Keratinocyte (primary cell): ENCODE results near the gene MYO7B. TPM values are rescaled to one million over a fixed set of nuclear protein-coding genes. Genes with fewer than 3 reads are reported as not detected.

ENCODE experiments used
- DNase-seq: peaks from one replicate; pipeline ENCODE4 v3.0.0-alpha.2; 2011; ENCODE audit warnings: low read depth, missing footprints, low spot score
- FAIRE-seq: peaks from 2 replicates; lab custom pipeline; 2011; peaks lifted over from hg19 to GRCh38; lab: Jason Lieb, UNC
- H2AFZ ChIP-seq: 2 replicates; pipeline ENCODE4 v1.6.0; 2012; ENCODE audit warnings: low read length, control low read depth, inconsistent platforms; ENCODE audit not compliant: control insufficient read depth
- H3K27ac ChIP-seq: 2 replicates; pipeline ENCODE4 v1.5.1; 2011; ENCODE audit warnings: low read length; ENCODE audit not compliant: control insufficient read depth, insufficient read depth
- H3K27me3 ChIP-seq: 3 replicates; pipeline ENCODE4 v1.6.0; 2011; ENCODE audit warnings: low read length; ENCODE audit not compliant: control insufficient read depth, insufficient read depth; ENCODE audit errors: extremely low read depth
- H3K36me3 ChIP-seq, 2 experiments: 2 replicates in 1 of 2; 3 replicates in 1 of 2; pipeline ENCODE4 v1.5.1; 2011; ENCODE audit warnings: low read length in 2 of 2, mild to moderate bottlenecking in 1 of 2; ENCODE audit not compliant: control insufficient read depth in 2 of 2, insufficient read depth in 2 of 2; ENCODE audit errors: extremely low read depth in 1 of 2
- H3K4me1 ChIP-seq: 3 replicates; pipeline ENCODE4 v1.5.1; 2011; ENCODE audit warnings: low read length; ENCODE audit not compliant: control insufficient read depth, insufficient read depth; ENCODE audit errors: extremely low read depth
- H3K4me2 ChIP-seq: 3 replicates; pipeline ENCODE4 v1.6.0; 2011; ENCODE audit warnings: low read depth, low read length; ENCODE audit not compliant: control insufficient read depth, insufficient read depth; ENCODE audit errors: extremely low read depth
- H3K4me3 ChIP-seq, 3 experiments: fragments of 200-600 bp in 1 of 3; sonication (generic) in 1 of 3; 2 replicates in 2 of 3; 3 replicates in 1 of 3; pipeline ENCODE4 v1.5.1; 2011 to 2016; ENCODE audit warnings: low read length in 3 of 3, mild to moderate bottlenecking in 3 of 3, control low read depth in 2 of 3, inconsistent platforms in 1 of 3, low read depth in 1 of 3, mixed read lengths in 1 of 3, mixed run types in 1 of 3, moderate library complexity in 1 of 3; ENCODE audit not compliant: control insufficient read depth in 2 of 3, insufficient read depth in 2 of 3; ENCODE audit errors: extremely low read depth in 1 of 3
- H3K79me2 ChIP-seq: 2 replicates; pipeline ENCODE4 v1.6.0; 2012; ENCODE audit warnings: low read length; ENCODE audit not compliant: control insufficient read depth, insufficient read depth
- H3K9ac ChIP-seq: 3 replicates; pipeline ENCODE4 v1.6.0; 2011; ENCODE audit warnings: low read length; ENCODE audit not compliant: control insufficient read depth, insufficient read depth; ENCODE audit errors: extremely low read depth
- H3K9me1 ChIP-seq: 3 replicates; pipeline ENCODE4 v1.6.0; 2011; ENCODE audit warnings: low read length; ENCODE audit not compliant: control insufficient read depth, insufficient read depth; ENCODE audit errors: extremely low read depth
- H3K9me3 ChIP-seq: 2 replicates; pipeline ENCODE4 v1.5.1; 2012; ENCODE audit warnings: low read depth, low read length; ENCODE audit not compliant: control insufficient read depth
- H4K20me1 ChIP-seq: 3 replicates; pipeline ENCODE4 v1.6.0; 2011; ENCODE audit warnings: low read length; ENCODE audit not compliant: control insufficient read depth, insufficient read depth; ENCODE audit errors: extremely low read depth
- CTCF ChIP-seq, 3 experiments: IDR thresholded peaks in 1 of 3; conservative IDR thresholded peaks in 1 of 3; optimal IDR thresholded peaks in 1 of 3; 2 replicates in 2 of 3; 3 replicates in 1 of 3; pipeline versions ENCODE3 to v1.5.1; 2011; ENCODE audit warnings: low read length in 3 of 3, mild to moderate bottlenecking in 3 of 3, moderate library complexity in 2 of 3, control low read depth in 1 of 3, inconsistent platforms in 1 of 3; ENCODE audit not compliant: insufficient read depth in 2 of 3; ENCODE audit errors: extremely low read depth in 1 of 3
- EZH2 ChIP-seq: IDR thresholded peaks from one replicate; pipeline ENCODE4 v1.6.1; 2012; ENCODE audit warnings: inconsistent platforms, mild to moderate bottlenecking, low read length, moderate library complexity
- dilution Hi-C: fragments of 300-500 bp; cut with MboI; formaldehyde crosslinking; loops from one replicate; pipeline ENCODE4 v1.7.0; 2020; ENCODE audit warnings: low sequenced_read_pairs; ENCODE audit not compliant: extremely low pct_ligation_motif_present
- polyA plus RNA-seq, 5 experiments: library from polyadenylated mRNA; depleted of rRNA in 3 of 5; stranded (reverse) in 3 of 5; stranded (forward) in 1 of 5; unstranded in 1 of 5; fragments of >200 nt; gene quantifications; 1 replicate in 1 of 5; 2 replicates in 3 of 5; 3 replicates in 1 of 5; pipeline versions ENCODE4 v1.2.1 to v1.2.3, GENCODE V29; 2011 to 2012; ENCODE audit warnings: missing spikeins in 2 of 5, low read depth in 1 of 5, low replicate concordance in 1 of 5

The MYO7B gene
- polyA plus RNA-seq, 1 donor (not counting 4 experiments of a cell fraction or from before 2014, with no cell fraction given), result not detected

- no peaks in the 10 kb centered on the region for H4K20me1 ChIP-seq
- H3K9me3 ChIP-seq, result no peaks in the 10 kb centered on the region
- no peak for DNase-seq
- dilution Hi-C loops, result no loop called here
- H3K4me1 ChIP-seq, result peaks cover 12% of the 10 kb centered on the region
- peak overlapping the region; percentile 63 for H2AFZ ChIP-seq
- H3K27me3 ChIP-seq, result no peaks in the 10 kb centered on the region
- TF ChIP-seq EZH2 (no peak), CTCF (optimal IDR thresholded peaks at IDR 0.05 in 1 of 3, IDR thresholded peaks at IDR 0.05 in 1 of 3, conservative IDR thresholded peaks at IDR 0.05 in 1 of 3; ENCODE audit: extremely low read depth in 1 of 3, insufficient read depth in 2 of 3, low read length in 3 of 3) (no peak)
- H3K9ac ChIP-seq, result no peak overlapping the region
- H3K4me3 ChIP-seq, result no peak overlapping the region
- no peak overlapping the region for H3K4me2 ChIP-seq
- H3K27ac ChIP-seq, result no peak overlapping the region
- no peaks in the 10 kb centered on the region for H3K79me2 ChIP-seq
- H3K9me1 ChIP-seq, result no peaks in the 10 kb centered on the region
- no peaks in the 10 kb centered on the region for H3K36me3 ChIP-seq
- FAIRE-seq, result no peak
Observed at GRCh38 chr2:127638361-127639110, 103.1 kb downstream of the MYO7B start.

GRCh38 chr2:127639111-127639474, 103.6 kb downstream of the MYO7B start:
- Histone ChIP-seq H3K9me3 (no peaks in the 10 kb centered on the region), H3K36me3 (no peaks in the 10 kb centered on the region), H3K9me1 (no peaks in the 10 kb centered on the region), H2AFZ (no peak overlapping the region), H3K4me1 (peaks cover 12% of the 10 kb centered on the region), H3K79me2 (no peaks in the 10 kb centered on the region), H3K27ac (no peak overlapping the region), H3K9ac (no peak overlapping the region), H3K4me3 (no peak overlapping the region), H3K27me3 (no peaks in the 10 kb centered on the region), H4K20me1 (no peaks in the 10 kb centered on the region), H3K4me2 (no peak overlapping the region)
- TF ChIP-seq EZH2, result no peak
- TF ChIP-seq CTCF (optimal IDR thresholded peaks at IDR 0.05 in 1 of 3, IDR thresholded peaks at IDR 0.05 in 1 of 3, conservative IDR thresholded peaks at IDR 0.05 in 1 of 3; ENCODE audit: extremely low read depth in 1 of 3, insufficient read depth in 2 of 3, low read length in 3 of 3), result no peak
- dilution Hi-C loops, result no loop called here
- FAIRE-seq, result no peak
- no peak for DNase-seq
